ENCODE results near the gene CHST7.

The CHST7 gene

GRCh38 chrX:46610070-46610658, 36.6 kb downstream of the CHST7 start:
- DNase-seq, result no peak

- DNase-seq, result no peak
These were observed 38.2 kb downstream of the CHST7 start for GRCh38 chrX:46611658-46612362.

GRCh38 chrX:46617906-46618305, 44.3 kb downstream of the CHST7 start:
- no peak for DNase-seq

- no peak for DNase-seq
These were observed 45.4 kb downstream of the CHST7 start for GRCh38 chrX:46618947-46619346.

GRCh38 chrX:46620505-46620904, 46.9 kb downstream of the CHST7 start:
- no peak for DNase-seq

- DNase-seq, result no peak
These were observed 48.0 kb downstream of the CHST7 start for GRCh38 chrX:46621572-46621971.

GRCh38 chrX:46624090-46624786, 50.7 kb downstream of the CHST7 start:
- peak in 1 of 3 donors; percentile 32 for DNase-seq

- peak; percentile 82 to 87 (median 84) for DNase-seq
These were observed 53.0 kb downstream of the CHST7 start for GRCh38 chrX:46626566-46626965.

GRCh38 chrX:46627062-46627461, 53.5 kb downstream of the CHST7 start:
- peak; percentile 39 to 48 (median 43) for DNase-seq

- peak; percentile 67 to 79 (median 75) for DNase-seq
These were observed 54.3 kb downstream of the CHST7 start for GRCh38 chrX:46627711-46628419.

GRCh38 chrX:46628460-46629371, 55.2 kb downstream of the CHST7 start:
- DNase-seq, result peak; percentile 85 to 95 (median 90)

GRCh38 chrX:46630141-46630540, 56.6 kb downstream of the CHST7 start:
- no peak for DNase-seq

GRCh38 chrX:46634577-46634976, 61.0 kb downstream of the CHST7 start:
- DNase-seq, result no peak

- DNase-seq, result no peak
These were observed 61.6 kb downstream of the CHST7 start for GRCh38 chrX:46635186-46635585.

GRCh38 chrX:46636223-46636622, 62.7 kb downstream of the CHST7 start:
- DNase-seq, result no peak

- peak; percentile 75 to 89 (median 86) for DNase-seq
These were observed 64.4 kb downstream of the CHST7 start for GRCh38 chrX:46637938-46638337.

GRCh38 chrX:46642145-46642544, 68.6 kb downstream of the CHST7 start:
- peak; percentile 24 to 35 (median 33) for DNase-seq

GRCh38 chrX:46643636-46644035, 70.1 kb downstream of the CHST7 start:
- DNase-seq, result peak in 1 of 3 donors; percentile 15

- no peak for DNase-seq
These were observed 72.0 kb downstream of the CHST7 start for GRCh38 chrX:46645614-46646013.

GRCh38 chrX:46647251-46647650, 73.7 kb downstream of the CHST7 start:
- no peak for DNase-seq
